ENCODE results near the gene SEC24A.
"Not testable (repeated sequence)": the region's sequence is repeated elsewhere in the genome, so short reads cannot be mapped to it uniquely, and the experiment has no call there.

Gene SEC24A

DNA sequence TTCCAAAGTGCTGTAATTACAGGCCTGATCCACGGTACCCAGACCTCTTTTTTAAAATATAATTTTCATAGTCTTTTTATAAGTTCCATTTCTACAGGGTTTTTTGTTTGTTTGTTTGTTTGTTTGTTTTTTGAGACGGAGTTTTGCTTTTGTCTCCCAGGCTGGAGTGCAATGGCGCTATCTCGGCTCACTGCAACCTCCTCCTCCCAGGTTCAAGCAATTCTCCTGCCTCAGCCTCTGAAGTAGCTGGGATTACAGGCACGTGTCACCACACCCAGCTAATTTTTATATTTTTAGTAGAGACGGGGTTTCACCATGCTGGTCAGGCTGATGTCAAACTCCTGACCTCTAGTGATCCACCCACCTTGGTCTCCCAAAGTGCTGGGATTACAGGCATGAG, 2.1 kb downstream of the SEC24A start:
- DNase-seq (ENCODE audit: low read depth) = not testable (repeated sequence)

- no peak for DNase-seq (ENCODE audit: low read depth)
Measured at GRCh38 chr5:134651531-134651930, 2.9 kb downstream of the SEC24A start.

GRCh38 chr5:134656690-134657089, 8.1 kb downstream of the SEC24A start:
- no peak for DNase-seq (ENCODE audit: low read depth)

GRCh38 chr5:134659456-134659855, 10.9 kb downstream of the SEC24A start:
- no peak for DNase-seq (ENCODE audit: low read depth)

- DNase-seq (ENCODE audit: low read depth) = no peak
Measured at GRCh38 chr5:134659922-134660321, 11.3 kb downstream of the SEC24A start.

- DNase-seq (ENCODE audit: low read depth) = no peak
Measured at GRCh38 chr5:134662971-134663370, 14.4 kb downstream of the SEC24A start.

- no peak for DNase-seq (ENCODE audit: low read depth)
Measured at GRCh38 chr5:134664448-134664847, 15.9 kb downstream of the SEC24A start.

GRCh38 chr5:134673546-134673945, 25.0 kb downstream of the SEC24A start:
- not testable (repeated sequence) for DNase-seq (ENCODE audit: low read depth)

GRCh38 chr5:134677357-134677756, 28.8 kb downstream of the SEC24A start:
- DNase-seq (ENCODE audit: low read depth) = not testable (repeated sequence)

- not testable (repeated sequence) for DNase-seq (ENCODE audit: low read depth)
Measured at GRCh38 chr5:134690144-134690543, 41.6 kb downstream of the SEC24A start.

- no peak for DNase-seq (ENCODE audit: low read depth)
Measured at GRCh38 chr5:134692722-134693121, 44.1 kb downstream of the SEC24A start.

DNA sequence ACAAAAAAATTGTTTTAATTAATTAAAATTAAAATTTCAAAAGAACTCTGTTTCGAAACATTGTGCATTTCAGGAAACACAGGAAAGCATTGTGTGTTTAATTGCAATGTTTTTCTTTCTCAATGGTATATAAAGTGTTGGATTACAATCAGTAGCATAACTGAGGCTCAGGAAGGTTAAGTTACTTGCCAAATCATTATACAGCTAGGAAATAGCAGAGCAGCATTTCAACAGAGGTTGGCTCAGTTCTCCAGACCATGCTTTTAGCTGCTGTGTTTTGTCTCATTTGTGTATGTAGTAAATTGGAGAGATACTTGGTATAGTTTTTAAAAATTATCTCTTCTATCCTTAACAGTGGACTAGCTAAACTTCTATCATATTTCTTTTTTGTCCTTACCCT, 59.7 kb downstream of the SEC24A start:
- no peak for DNase-seq (ENCODE audit: low read depth)

DNA sequence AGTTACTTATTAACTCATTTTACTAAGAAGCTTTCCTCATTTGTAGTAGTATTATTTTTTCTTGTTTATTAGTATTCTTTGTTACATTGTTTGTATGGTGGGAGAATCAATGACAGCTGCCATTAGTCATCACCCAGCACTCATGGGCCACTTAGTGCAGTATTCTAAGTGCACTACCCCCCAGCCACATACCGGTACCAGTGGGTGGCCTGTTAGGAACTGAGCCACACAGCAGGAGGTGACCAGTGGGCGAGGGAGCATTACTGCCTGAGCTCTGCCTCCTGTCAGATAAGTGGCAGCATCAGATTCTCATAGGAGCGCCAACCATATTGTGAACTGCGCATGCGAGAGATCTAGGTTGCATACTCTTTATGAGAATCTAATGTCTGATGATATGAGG, 65.5 kb downstream of the SEC24A start:
- no peak for DNase-seq (ENCODE audit: low read depth)

GRCh38 chr5:134714541-134714940, 66.0 kb downstream of the SEC24A start:
- no peak for DNase-seq (ENCODE audit: low read depth)

GRCh38 chr5:134715466-134715865, 66.9 kb downstream of the SEC24A start:
- DNase-seq (ENCODE audit: low read depth) = not testable (repeated sequence)

GRCh38 chr5:134724872-134725271, 76.3 kb downstream of the SEC24A start:
- no peak for DNase-seq (ENCODE audit: low read depth)

DNA sequence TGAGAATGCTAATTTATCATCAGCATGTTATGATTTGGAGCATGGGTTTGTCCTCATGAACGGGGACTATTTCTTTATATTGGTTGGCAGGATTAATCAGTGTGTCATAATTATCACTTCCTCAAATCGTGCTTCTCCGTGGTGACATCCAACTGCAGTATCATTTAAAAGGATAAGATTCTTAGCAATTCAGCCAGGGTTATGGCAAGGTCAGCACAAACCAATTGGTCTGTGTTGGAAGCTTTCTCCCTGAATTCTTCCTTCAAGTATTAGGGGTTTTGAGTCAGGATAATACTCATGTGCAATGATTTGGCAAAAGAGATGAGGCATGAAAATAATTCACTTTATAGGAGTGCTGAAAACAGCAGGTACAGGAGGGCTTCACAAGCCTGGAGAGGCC, 84.2 kb downstream of the SEC24A start:
- DNase-seq (ENCODE audit: low read depth) = no peak

DNA sequence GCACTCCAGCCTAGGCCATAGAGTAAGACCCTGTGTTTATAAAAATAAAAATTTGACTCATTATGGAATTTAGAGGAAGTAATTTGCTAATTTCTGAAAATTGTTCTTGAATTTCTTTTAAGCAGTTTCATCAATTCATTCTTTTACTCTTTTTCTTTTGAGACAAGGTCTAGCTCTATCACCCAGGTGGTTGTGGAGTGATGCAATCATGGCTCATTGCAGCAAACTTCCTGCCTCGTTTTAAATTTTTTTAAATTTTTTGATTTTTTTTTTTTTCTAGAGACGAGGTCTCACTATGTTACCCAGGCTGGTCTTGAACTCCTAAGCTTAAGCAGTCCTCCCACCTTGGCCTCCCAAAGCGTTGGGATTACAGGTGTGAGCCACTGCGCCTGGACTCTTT, 86.7 kb downstream of the SEC24A start:
- DNase-seq (ENCODE audit: low read depth) = no peak

DNA sequence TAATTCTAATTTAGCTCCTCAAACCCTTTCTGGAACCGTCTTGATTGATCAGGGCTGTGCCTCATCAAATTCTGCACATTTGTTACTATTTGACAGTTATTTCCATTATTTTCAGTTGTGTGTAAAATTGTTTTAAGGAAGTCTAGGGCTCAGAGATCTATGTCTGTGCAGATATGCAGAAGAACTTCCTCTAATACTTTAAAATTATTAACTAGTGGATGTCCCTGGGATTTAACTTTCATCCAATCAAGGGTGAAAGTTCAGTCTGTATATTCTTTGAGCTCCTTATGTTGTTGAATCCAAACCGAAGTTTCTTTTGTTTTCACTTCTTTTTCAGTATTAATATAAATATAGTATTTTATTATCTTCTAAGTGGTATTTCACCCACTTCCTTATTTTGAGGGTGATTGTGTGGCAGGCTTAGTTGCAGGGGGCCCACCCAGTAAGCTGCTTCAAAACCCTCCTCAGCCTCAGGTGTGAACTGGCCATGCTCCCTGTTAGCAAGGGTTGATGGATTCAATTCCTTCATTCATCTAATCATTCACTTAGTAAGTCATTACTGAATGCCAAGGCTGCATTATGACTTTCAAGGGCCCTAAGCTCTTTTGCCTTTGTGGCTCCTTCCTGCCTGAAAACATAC, 87.7 kb downstream of the SEC24A start:
- no peak for DNase-seq (ENCODE audit: low read depth)

DNA sequence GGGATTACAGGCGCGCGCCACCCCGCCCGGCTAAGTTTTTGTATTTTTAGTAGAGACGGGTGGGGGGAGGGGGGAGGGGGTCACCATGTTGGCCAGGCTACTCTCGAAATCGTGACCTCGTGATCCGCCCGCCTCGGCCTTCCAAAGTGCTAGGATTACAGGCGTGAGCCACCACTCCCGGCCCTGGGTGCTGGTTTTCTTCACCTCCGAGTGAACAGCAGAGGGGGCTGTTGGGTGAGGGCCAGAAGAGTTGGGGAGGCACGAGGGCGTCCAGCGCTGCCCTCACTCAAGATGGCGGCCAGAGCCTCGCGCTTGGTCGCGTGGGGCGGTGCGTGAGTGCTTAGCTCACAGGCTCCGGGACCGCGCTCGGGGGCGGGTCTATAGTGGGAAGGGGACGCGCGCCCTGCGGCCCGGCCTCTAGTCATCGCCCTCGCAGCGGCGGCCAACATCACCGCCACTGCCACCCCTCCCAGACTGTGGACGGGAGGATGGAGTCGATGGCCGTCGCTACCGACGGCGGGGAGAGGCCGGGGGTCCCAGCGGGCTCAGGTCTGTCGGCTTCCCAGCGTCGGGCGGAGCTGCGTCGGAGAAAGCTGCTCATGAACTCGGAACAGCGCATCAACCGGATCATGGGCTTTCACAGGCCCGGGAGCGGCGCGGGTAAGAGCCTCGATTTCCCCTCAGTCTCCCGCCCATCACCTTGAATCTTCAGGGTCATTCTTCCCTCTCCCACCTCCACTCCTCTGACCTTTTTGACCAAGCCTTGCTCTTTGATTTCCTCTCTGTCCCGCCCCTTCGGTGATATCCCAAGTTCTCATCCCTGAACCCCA, 89.8 kb downstream of the SEC24A start, which contains the start of gene CAMLG:
Gene CAMLG (plus strand): TSS at position 416 of the 830 bp plus-strand sequence. CDS start 73 bp downstream, at position 489.
- DNase-seq (ENCODE audit: low read depth) = peak; percentile 86

DNA sequence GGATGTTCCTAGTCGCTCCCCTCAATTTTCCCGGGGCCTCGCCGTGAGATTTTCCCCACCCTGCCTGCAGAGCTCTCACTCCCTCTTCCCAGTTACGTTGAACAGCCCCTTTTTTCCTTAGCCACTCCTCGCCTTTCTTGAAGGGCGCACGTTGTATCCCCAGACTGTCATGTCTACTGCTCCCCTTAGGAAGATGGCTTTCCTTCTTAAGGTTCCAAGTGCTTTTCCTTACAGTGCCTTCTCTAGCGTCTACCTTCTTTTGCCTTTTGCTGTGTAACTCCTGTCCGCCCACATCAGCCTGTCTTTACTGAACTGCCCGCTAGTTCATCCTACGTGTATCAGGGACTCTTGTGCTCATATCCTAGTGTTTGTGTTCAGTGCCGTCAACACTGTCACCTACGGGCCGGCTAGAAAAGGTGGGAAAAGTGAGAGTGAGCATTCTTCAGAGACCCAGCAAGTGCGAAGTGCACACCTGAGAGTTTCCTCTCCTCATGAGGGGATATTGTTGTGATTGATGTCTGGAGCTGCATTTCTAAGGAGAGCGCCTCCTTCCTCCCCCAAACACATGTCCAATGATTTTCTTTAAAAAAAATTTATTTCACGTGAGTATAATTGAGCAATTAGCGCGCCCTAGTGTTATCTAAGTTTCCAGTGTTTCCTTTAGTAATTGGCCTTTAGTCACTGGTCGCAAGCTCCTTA, 90.5 kb downstream of the SEC24A start:
- no peak for DNase-seq (ENCODE audit: low read depth)

DNA sequence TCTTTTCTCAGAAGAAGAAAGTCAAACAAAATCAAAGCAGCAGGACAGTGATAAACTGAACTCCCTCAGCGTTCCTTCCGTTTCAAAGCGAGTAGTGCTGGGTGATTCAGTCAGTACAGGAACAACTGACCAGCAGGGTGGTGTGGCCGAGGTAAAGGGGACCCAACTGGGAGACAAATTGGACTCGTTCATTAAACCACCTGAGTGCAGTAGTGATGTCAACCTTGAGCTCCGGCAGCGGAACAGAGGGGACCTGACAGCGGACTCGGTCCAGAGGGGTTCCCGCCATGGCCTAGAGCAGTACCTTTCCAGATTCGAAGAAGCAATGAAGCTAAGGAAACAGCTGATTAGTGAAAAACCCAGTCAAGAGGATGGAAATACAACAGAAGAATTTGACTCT, 92.5 kb downstream of the SEC24A start:
- no peak for DNase-seq (ENCODE audit: low read depth)

DNA sequence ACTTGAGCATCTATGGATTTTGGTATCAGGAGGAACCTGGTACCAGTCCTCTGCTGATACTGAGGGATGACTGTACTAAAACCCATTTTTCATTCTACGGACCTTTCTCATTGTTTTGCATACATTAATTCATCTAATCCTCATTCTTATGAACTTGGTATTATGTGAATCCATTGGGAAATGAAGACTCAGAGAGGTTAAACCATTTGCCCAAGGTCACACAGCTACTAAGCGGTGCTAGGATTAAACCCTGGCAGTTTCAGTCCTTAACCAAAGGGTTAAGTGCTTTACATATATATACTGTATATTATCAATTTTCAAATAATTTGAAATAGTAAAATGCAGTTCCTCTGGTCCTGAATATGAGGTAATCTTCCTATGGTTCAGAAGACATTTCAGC, 93.5 kb downstream of the SEC24A start:
- no peak for DNase-seq (ENCODE audit: low read depth)
